SK-N-SH (cell line): ENCODE results near the gene CDKAL1. TPM values are rescaled to one million over a fixed set of nuclear protein-coding genes. Genes with fewer than 3 reads are reported as not detected.

ENCODE experiments used
- CTCF ChIA-PET: fragments of 300-600, 350-600 bp; formaldehyde crosslinking; extraction: SDS; loops from one replicate; lab custom pipeline; 2021; lab: Yijun Ruan, JAX
- POLR2A ChIA-PET: fragments of 350-600 bp; sonication (Branson Sonifier 250); formaldehyde crosslinking; extraction: SDS; loops from one replicate; lab custom pipeline; 2020; ENCODE audit warnings: antibody characterized with exemption, inconsistent platforms; lab: Yijun Ruan, JAX
- DNase-seq: peaks from one replicate; pipeline ENCODE4 v3.0.0; 2012
- H2AFZ ChIP-seq: fragments of 200-600 bp; sonication (generic); 2 replicates; pipeline ENCODE4 v1.8.1; 2016; ENCODE audit warnings: antibody characterized with exemption, mild to moderate bottlenecking, low read depth
- H3F3A ChIP-seq: fragments of 200-600 bp; sonication (generic); replicated peaks from 2 replicates; pipeline ENCODE3; 2016; ENCODE audit warnings: antibody characterized with exemption, mild to moderate bottlenecking; ENCODE audit not compliant: insufficient read depth
- H3K27ac ChIP-seq, 2 experiments: fragments of 200-500 bp in 1 of 2; fragments of 200-600 bp in 1 of 2; sonication (Bioruptor generic) in 1 of 2; sonication (generic), shearing (Covaris generic) in 1 of 2; 2 replicates each; pipeline versions ENCODE4 v1.5.1 to v1.6.1; 2014 to 2016; ENCODE audit warnings: low read depth in 2 of 2, inconsistent platforms in 1 of 2, low read length in 1 of 2, mild to moderate bottlenecking in 1 of 2, mixed read lengths in 1 of 2
- H3K27me3 ChIP-seq: fragments of 200-600 bp; sonication (generic), shearing (Covaris generic); 2 replicates; pipeline ENCODE4 v1.6.1; 2016; ENCODE audit warnings: mixed run types; ENCODE audit not compliant: insufficient read depth
- H3K36me3 ChIP-seq, 2 experiments: fragments of 200-500 bp in 1 of 2; fragments of 200-600 bp in 1 of 2; sonication (Bioruptor generic) in 1 of 2; sonication (generic) in 1 of 2; replicated peaks in 1 of 2; 2 replicates each; pipeline versions ENCODE3 to v1.5.1; 2014 to 2016; ENCODE audit warnings: low read length in 1 of 2, mild to moderate bottlenecking in 1 of 2; ENCODE audit not compliant: insufficient read depth in 2 of 2, control insufficient read depth in 1 of 2
- H3K4me1 ChIP-seq, 2 experiments: fragments of 200-500 bp in 1 of 2; fragments of 200-600 bp in 1 of 2; sonication (Bioruptor generic) in 1 of 2; sonication (generic), shearing (Covaris generic) in 1 of 2; 2 replicates each; pipeline versions ENCODE4 v1.5.1 to v1.6.1; 2014 to 2016; ENCODE audit warnings: low read depth in 1 of 2, low read length in 1 of 2, mixed run types in 1 of 2; ENCODE audit not compliant: insufficient read depth in 2 of 2, control insufficient read depth in 1 of 2
- H3K4me2 ChIP-seq: fragments of 200-600 bp; sonication (generic), shearing (Covaris generic); 2 replicates; pipeline ENCODE4 v1.6.1; 2017; ENCODE audit warnings: mixed run types
- H3K4me3 ChIP-seq, 2 experiments: fragments of 200-500 bp in 1 of 2; fragments of 200-600 bp in 1 of 2; sonication (Bioruptor generic) in 1 of 2; sonication (generic), shearing (Covaris generic) in 1 of 2; 2 replicates each; pipeline versions ENCODE4 v1.5.1 to v1.8.1; 2014 to 2016; ENCODE audit warnings: low read depth in 2 of 2, inconsistent platforms in 1 of 2, low read length in 1 of 2, mild to moderate bottlenecking in 1 of 2, mixed read lengths in 1 of 2, moderate library complexity in 1 of 2
- H3K79me2 ChIP-seq: fragments of 200-600 bp; sonication (generic); 2 replicates; pipeline ENCODE4 v1.8.1; 2017; ENCODE audit warnings: mild to moderate bottlenecking; ENCODE audit not compliant: insufficient read depth
- H3K9ac ChIP-seq: fragments of 200-600 bp; sonication (generic); 2 replicates; pipeline ENCODE4 v1.6.1; 2017; ENCODE audit warnings: mixed run types
- H3K9me2 ChIP-seq: fragments of 200-600 bp; sonication (generic); 2 replicates; pipeline ENCODE4 v1.6.1; 2017; ENCODE audit warnings: mixed run types
- H3K9me3 ChIP-seq: fragments of 200-600 bp; sonication (generic); 2 replicates; pipeline ENCODE4 v1.6.1; 2017; ENCODE audit warnings: mixed run types, mild to moderate bottlenecking, moderate library complexity
- H4K20me1 ChIP-seq: fragments of 200-600 bp; sonication (generic); 2 replicates; pipeline ENCODE4 v1.6.1; 2017; ENCODE audit warnings: mild to moderate bottlenecking, mixed run types; ENCODE audit not compliant: insufficient read depth
- CHD2 ChIP-seq: fragments of 150-350 bp; IDR thresholded peaks from 2 replicates; pipeline ENCODE4 v1.6.1; 2018; ENCODE audit warnings: low read length; ENCODE audit not compliant: partially characterized antibody
- ELF1 ChIP-seq: IDR thresholded peaks from 2 replicates; pipeline ENCODE4 v1.4.0; 2012
- EP300 ChIP-seq, 2 experiments: IDR thresholded peaks; 2 replicates each; pipeline versions ENCODE4 v1.4.0 to v1.6.1; 2012; ENCODE audit warnings: borderline replicate concordance in 1 of 2, low read depth in 1 of 2, low read length in 1 of 2
- FOSL2 ChIP-seq: IDR thresholded peaks from 2 replicates; pipeline ENCODE4 v1.4.0; 2012; ENCODE audit warnings: low read depth, mild to moderate bottlenecking, moderate library complexity, borderline replicate concordance
- FOXJ3 ChIP-seq: sonication (generic); formaldehyde crosslinking; IDR thresholded peaks from 2 replicates; pipeline ENCODE4 v1.5.1; 2020; ENCODE audit warnings: mild to moderate bottlenecking, missing genetic modification reagents
- FOXM1 ChIP-seq: IDR thresholded peaks from 2 replicates; pipeline ENCODE4 v1.4.0; 2012; ENCODE audit warnings: low read depth, mild to moderate bottlenecking
- GABPA ChIP-seq: IDR thresholded peaks from 2 replicates; pipeline ENCODE4 v1.4.0; 2012; ENCODE audit warnings: low read depth, mild to moderate bottlenecking
- IRF3 ChIP-seq: fragments of 150-350 bp; IDR thresholded peaks from 2 replicates; pipeline ENCODE4 v1.6.1; 2016; ENCODE audit warnings: mild to moderate bottlenecking, low read depth, low read length
- MAX ChIP-seq: IDR thresholded peaks from 2 replicates; pipeline ENCODE4 v1.4.0; 2012; ENCODE audit warnings: low read depth
- MEF2A ChIP-seq: IDR thresholded peaks from 2 replicates; pipeline ENCODE4 v1.4.0; 2012; ENCODE audit warnings: low read depth, borderline replicate concordance
- MXI1 ChIP-seq: IDR thresholded peaks from 2 replicates; pipeline ENCODE4 v1.6.1; 2012; ENCODE audit warnings: mild to moderate bottlenecking, low read depth, low read length, improper control_type of control experiment
- PBX3 ChIP-seq: IDR thresholded peaks from 2 replicates; pipeline ENCODE4; 2012
- POLR2AphosphoS5 ChIP-seq: IDR thresholded peaks from 2 replicates; pipeline ENCODE4 v1.6.1; 2012; ENCODE audit warnings: low read depth, low read length
- RXRA ChIP-seq: IDR thresholded peaks from 2 replicates; pipeline ENCODE4 v1.4.0; 2012; ENCODE audit warnings: low read depth, mild to moderate bottlenecking, borderline replicate concordance
- SIN3A ChIP-seq: IDR thresholded peaks from 2 replicates; pipeline ENCODE4 v1.6.1; 2012; ENCODE audit warnings: low read depth, mild to moderate bottlenecking, low read length, moderate library complexity, borderline replicate concordance
- SMC3 ChIP-seq: IDR thresholded peaks from 2 replicates; pipeline ENCODE4 v1.6.1; 2012; ENCODE audit warnings: low read depth, low read length, improper control_type of control experiment
- YY1 ChIP-seq: IDR thresholded peaks from 2 replicates; pipeline ENCODE4 v1.4.0; 2012; ENCODE audit warnings: low read depth, mild to moderate bottlenecking
- WGBS: methylation state at CpG from one replicate; pipeline ENCODE4 v1.1.6; 2017; ENCODE audit warnings: low lambda C conversion rate; 5-methylcytosine and 5-hydroxymethylcytosine counted together
- polyA plus RNA-seq, 3 experiments: library from polyadenylated mRNA; depleted of rRNA; stranded (reverse); fragments of >200 nt; gene quantifications; 2 replicates each; pipeline ENCODE4 v1.2.3, GENCODE V29; 2012

CDKAL1 gene
- polyA plus RNA-seq, 1 of the 3 experiments (the other 2 are of a cell fraction) = 2.6 TPM

- H3K36me3 ChIP-seq = peaks cover 0 to 5% of the 10 kb centered on the region in 2 experiments
- H3K9me2 ChIP-seq = no peaks in the 10 kb centered on the region
- H2AFZ ChIP-seq = no peak overlapping the region
- CTCF ChIA-PET = no interaction called here
- no peaks in the 10 kb centered on the region; a peak in 1 of 4 replicates for H3K4me1 ChIP-seq
- POLR2A ChIA-PET = no interaction called here
- H3K27me3 ChIP-seq = no peaks in the 10 kb centered on the region
- H3K4me2 ChIP-seq = no peak overlapping the region
- H3K9me3 ChIP-seq = 0 out of 2 replicates have a peak, but pooled peaks cover 5% of the 10 kb centered on the region
- no peak overlapping the region for H3K9ac ChIP-seq
- DNase-seq = no peak
- H3K79me2 ChIP-seq = no peaks in the 10 kb centered on the region
- H4K20me1 ChIP-seq = no peaks in the 10 kb centered on the region
- WGBS = 100% methylated on average over 1 of the region's 1 CpG
- no peak overlapping the region for H3K27ac ChIP-seq
- H3K4me3 ChIP-seq = no peak overlapping the region
- TF ChIP-seq SIN3A (no peak), EP300 (IDR thresholded peaks at IDR 0.05; ENCODE audit: borderline replicate concordance in 1 of 2, low read depth in 1 of 2, low read length in 1 of 2) (no peak), FOXJ3 (CRISPR knock-in tag) (no peak), MEF2A (no peak)
- no peaks in the 10 kb centered on the region for H3F3A ChIP-seq
Observed at GRCh38 chr6:20915626-20916025, 381.4 kb downstream of the CDKAL1 start.

- Histone ChIP-seq H3F3A (no peaks in the 10 kb centered on the region), H3K36me3 (peaks cover 0 to 5% of the 10 kb centered on the region in 2 experiments), H2AFZ (no peak overlapping the region), H3K9me3 (0 out of 2 replicates have a peak, but pooled peaks cover 5% of the 10 kb centered on the region), H3K4me2 (no peak overlapping the region), H3K4me3 (no peak overlapping the region), H3K79me2 (no peaks in the 10 kb centered on the region), H3K9me2 (no peaks in the 10 kb centered on the region), H3K27ac (no peak overlapping the region), H3K9ac (no peak overlapping the region), H3K4me1 (no peaks in the 10 kb centered on the region; a peak in 1 of 4 replicates), H3K27me3 (no peaks in the 10 kb centered on the region), H4K20me1 (no peaks in the 10 kb centered on the region)
- no peak for TF ChIP-seq SMC3
- no peak for TF ChIP-seq GABPA
- no peak for TF ChIP-seq IRF3
- TF ChIP-seq MXI1 = no peak
- TF ChIP-seq MAX = no peak
- no peak for TF ChIP-seq RXRA
- no peak for TF ChIP-seq POLR2AphosphoS5
- TF ChIP-seq FOSL2 = no peak
- TF ChIP-seq PBX3 = no peak
- no peak for TF ChIP-seq YY1
- no peak for TF ChIP-seq FOXM1
- no peak for TF ChIP-seq CHD2
- TF ChIP-seq ELF1 = no peak
- POLR2A ChIA-PET = no interaction called here
- 89% methylated on average over 3 of the region's 3 CpGs for WGBS
- CTCF ChIA-PET = no interaction called here
- DNase-seq = no peak
Observed at GRCh38 chr6:20916086-20916485, 381.8 kb downstream of the CDKAL1 start.
